ENCODE results near the gene PPIL1.

DNA sequence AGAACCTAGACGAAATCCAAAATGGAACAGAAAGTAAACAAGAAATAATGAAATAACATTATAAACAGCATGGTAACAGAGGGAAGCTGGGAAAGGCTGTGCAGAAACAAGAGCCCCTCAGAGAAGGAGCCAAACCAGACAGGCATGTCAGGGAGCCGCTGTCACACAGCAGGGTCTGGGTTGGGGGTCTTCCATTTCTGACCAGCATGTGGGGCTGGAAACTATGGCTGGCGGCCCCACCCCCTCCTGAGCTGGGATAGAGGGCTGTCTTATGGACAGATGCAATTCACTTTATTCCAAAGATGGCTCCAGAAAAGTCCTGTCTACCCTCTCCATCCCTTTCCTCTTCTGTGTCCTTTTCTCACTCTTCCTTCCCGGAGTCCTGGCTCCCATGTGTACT, 38.5 kb upstream of the PPIL1 start:
- TF ChIP-seq, protein P1, sequence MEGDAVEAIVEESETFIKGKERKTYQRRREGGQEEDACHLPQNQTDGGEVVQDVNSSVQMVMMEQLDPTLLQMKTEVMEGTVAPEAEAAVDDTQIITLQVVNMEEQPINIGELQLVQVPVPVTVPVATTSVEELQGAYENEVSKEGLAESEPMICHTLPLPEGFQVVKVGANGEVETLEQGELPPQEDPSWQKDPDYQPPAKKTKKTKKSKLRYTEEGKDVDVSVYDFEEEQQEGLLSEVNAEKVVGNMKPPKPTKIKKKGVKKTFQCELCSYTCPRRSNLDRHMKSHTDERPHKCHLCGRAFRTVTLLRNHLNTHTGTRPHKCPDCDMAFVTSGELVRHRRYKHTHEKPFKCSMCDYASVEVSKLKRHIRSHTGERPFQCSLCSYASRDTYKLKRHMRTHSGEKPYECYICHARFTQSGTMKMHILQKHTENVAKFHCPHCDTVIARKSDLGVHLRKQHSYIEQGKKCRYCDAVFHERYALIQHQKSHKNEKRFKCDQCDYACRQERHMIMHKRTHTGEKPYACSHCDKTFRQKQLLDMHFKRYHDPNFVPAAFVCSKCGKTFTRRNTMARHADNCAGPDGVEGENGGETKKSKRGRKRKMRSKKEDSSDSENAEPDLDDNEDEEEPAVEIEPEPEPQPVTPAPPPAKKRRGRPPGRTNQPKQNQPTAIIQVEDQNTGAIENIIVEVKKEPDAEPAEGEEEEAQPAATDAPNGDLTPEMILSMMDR (IDR thresholded peaks at IDR 0.05): no peak
- no peak for TF ChIP-seq POLR2A (IDR thresholded peaks at IDR 0.05)

Data from lower leg skin (tissue), 3 donors.